Brain pericyte (primary cell): ENCODE results near the gene GPR21.
A peak's percentile ranks its signal among the peaks of the same experiment; 100 is the strongest.

Experiments used
- DNase-seq: peaks from one replicate; pipeline ENCODE4 v3.0.0-alpha.2; 2012; ENCODE audit warnings: low read depth, low spot score

The GPR21 gene

DNA sequence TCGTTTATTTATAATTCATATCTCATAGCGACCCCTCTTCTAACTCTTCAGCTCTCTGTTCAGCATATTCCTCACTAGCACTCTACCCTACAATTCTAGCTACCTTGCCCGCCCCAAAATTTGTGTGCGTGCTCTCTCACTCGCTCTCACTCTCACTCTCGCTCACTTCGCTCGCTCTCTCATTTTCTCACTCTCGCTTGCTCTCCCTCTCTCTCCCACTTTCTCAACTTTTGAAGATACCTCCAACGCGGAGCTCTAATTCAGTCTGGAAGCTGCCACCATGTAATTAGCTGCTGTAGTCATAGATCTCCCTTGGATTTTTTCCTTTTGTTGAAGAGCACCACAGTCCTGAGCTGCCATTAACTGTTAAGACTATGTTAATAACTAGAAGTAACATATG, 30.4 kb downstream of the GPR21 start:
- no peak for DNase-seq

DNA sequence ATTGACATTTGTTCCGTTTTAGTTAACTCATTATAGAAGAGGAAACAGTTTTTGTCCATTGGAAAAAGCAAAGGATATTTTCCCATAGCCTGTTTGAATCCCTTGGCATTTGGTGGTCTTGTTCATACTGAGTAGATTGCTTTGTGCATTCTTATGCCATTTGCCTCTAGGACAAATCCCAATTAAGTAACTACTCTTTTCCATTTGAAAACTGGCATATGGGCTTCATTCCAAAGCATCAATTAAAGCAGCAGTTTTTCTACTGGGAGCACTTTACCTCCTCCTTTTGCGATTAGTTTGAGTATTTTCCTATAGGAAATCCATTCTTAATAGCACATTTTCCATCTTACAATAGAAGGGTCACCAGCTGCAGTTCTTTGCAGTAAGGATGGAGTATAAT, 31.2 kb downstream of the GPR21 start:
- DNase-seq, result no peak

DNA sequence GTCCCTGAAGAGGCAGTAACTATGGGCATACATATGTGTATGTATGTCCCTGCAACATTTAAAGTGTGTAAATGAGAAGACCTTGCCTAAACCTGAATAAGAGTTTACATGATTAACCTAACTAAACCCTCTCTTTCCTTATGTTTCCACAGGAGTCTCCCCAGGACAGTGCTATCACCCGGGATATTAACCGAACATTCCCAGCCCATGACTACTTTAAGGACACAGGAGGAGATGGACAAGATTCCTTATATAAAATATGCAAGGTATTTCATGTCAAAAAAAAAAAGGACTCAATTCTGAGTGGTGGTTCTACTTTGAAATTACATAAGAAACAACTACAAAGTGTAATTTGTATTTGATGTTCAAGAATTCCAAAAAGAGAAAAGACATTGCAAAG, 31.7 kb downstream of the GPR21 start:
- DNase-seq, result no peak

- no peak for DNase-seq
These were observed 33.7 kb downstream of the GPR21 start for GRCh38 chr9:123067136-123067535.

- peak; percentile 61 for DNase-seq
These were observed 35.6 kb downstream of the GPR21 start for GRCh38 chr9:123069010-123069481.

GRCh38 chr9:123070198-123070597, 36.7 kb downstream of the GPR21 start:
- DNase-seq, result no peak

DNA sequence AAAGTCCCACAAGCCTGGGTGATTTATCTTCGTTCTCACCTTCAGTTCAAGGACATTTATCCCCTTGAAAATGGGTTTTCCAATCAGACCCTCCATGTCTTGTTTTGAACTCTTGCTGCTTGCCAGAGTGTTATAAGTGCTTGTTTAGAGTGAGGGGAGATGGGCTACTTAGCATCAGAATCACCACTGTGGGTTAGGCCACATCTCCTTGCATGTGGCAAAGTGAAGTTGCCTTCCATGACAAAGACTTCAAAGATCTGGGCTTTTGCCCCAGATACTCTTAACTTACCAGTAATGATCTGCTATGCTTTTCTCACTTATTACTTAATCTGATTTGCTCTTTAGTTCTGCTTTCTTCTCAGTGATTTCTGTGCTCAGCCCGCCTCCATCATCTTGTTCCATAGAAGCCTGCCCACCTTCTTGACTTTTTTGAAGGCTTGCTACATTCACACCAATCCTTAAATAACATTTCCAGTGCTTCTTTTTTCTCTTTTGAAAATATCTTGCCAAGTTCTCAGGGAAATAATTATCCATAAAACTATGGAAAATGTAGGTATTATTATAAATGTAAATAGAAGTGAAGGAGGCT, 39.0 kb downstream of the GPR21 start:
- DNase-seq, result no peak

GRCh38 chr9:123073441-123073840, 40.0 kb downstream of the GPR21 start:
- DNase-seq, result no peak

DNA sequence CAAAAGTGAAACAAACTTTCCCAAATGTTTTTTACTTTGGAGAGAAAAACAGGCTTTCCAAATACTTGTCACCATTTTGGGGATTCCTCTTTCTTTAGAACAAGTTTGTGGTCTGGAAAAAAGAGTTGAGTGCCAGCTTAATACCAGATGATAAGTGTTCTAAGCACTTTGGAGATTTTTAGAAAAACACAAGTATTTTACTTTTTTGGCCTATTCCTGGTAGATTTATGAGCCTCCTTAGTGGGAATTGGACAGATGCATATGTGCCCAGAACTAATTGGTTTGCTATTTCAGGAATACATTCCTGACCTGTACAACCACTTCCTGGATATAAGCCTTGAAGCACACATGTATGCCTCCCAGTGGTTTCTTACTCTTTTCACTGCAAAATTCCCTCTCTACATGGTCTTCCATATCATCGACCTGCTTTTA, 40.5 kb downstream of the GPR21 start:
- no peak for DNase-seq

DNA sequence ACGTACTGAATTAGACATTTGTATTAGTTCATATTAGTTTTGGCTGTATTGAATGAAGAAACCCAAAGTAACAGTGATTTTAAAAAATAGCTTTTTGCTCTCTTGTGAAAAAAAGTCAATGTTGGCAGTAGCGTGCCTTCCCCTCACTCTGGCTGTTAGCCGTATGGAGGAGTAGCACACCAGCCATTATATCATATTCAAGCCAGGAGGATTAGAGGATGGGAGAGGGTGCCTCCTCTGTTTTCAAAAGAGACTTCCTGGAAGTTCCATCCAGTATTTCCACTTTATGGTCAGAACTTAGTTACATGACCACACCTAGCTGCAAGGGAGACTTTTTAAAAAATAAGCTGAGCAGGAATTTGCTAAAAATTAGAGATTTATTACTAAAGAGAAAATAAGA, 41.2 kb downstream of the GPR21 start:
- no peak for DNase-seq

- no peak for DNase-seq
These were observed 47.0 kb downstream of the GPR21 start for GRCh38 chr9:123080444-123080843.

DNA sequence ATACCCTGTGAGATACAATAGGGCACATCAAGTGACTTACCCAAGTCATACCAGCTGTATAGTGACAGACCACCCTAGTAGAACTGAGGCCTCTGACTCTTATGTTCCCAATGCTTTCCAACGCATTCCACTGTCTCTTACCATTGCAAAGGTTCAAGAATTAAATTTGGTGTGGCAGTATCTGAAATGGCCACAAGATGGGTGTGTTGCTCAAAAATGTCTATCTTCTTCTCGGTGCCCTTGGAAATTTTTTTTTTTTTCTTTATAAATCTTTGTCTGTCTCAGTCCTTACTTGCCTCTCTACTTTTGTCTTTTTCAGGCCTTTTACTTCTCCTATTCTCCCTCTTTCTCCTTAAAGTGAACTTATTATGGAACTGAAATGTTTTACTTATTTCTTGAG, 48.4 kb downstream of the GPR21 start:
- peak; percentile 15 for DNase-seq

GRCh38 chr9:123083680-123084079, 50.2 kb downstream of the GPR21 start:
- no peak for DNase-seq

- no peak for DNase-seq
These were observed 50.8 kb downstream of the GPR21 start for GRCh38 chr9:123084256-123084655.
